ENCODE measurements around the gene HLF.

- TF ChIP-seq POLR2AphosphoS5 (IDR thresholded peaks at IDR 0.05; ENCODE audit: low read depth, low read length) (no peak), POLR2A (IDR thresholded peaks at IDR 0.05; ENCODE audit: low read depth, low read length) (no peak), TAF1 (IDR thresholded peaks at IDR 0.05; ENCODE audit: low read depth, low read length) (no peak)
Observed at GRCh38 chr17:55343900-55344513, 79.2 kb downstream of the HLF start.
